WTC11 (cell line): ENCODE measurements around the gene ENPP7. TPM values are rescaled to one million over a fixed set of nuclear protein-coding genes. Genes with fewer than 3 reads are reported as not detected.

Source experiments
- ATAC-seq: fragments of 200-7000 bp; cut with Tn5 transposase; 2 replicates; pipeline ENCODE4 v1.10.0; 2021; ENCODE audit warnings: mild to moderate bottlenecking, moderate library complexity
- CTCF ChIA-PET: fragments of 300-600 bp; sonication (Branson Sonifier 250); formaldehyde crosslinking; loops from one replicate; lab custom pipeline; 2021; ENCODE audit warnings: antibody characterized with exemption; lab: Charles Lee
- POLR2A ChIA-PET: fragments of 350-600 bp; sonication (Branson Sonifier 250); formaldehyde crosslinking; loops from one replicate; lab custom pipeline; 2021; ENCODE audit warnings: antibody characterized with exemption; lab: Charles Lee
- DNase-seq: peaks from one replicate; pipeline ENCODE4 v3.0.0; 2021; ENCODE audit warnings: low spot score
- H3K27ac Mint-ChIP-seq: 2 replicates; pipeline ENCODE4 v1.8.0; 2021; ENCODE audit warnings: mixed read lengths
- H3K27me3 Mint-ChIP-seq: 2 replicates; pipeline ENCODE4 v1.8.0; 2021; ENCODE audit warnings: low read depth, mild to moderate bottlenecking, moderate library complexity, mixed read lengths
- H3K36me3 Mint-ChIP-seq: 2 replicates; pipeline ENCODE4 v1.8.0; 2021; ENCODE audit warnings: mixed read lengths
- H3K4me1 Mint-ChIP-seq: 2 replicates; pipeline ENCODE4 v1.8.0; 2022; ENCODE audit warnings: mixed read lengths
- H3K4me3 Mint-ChIP-seq: 2 replicates; pipeline ENCODE4 v1.8.0; 2021; ENCODE audit warnings: mild to moderate bottlenecking, moderate library complexity, mixed read lengths
- H3K9me3 Mint-ChIP-seq: 2 replicates; pipeline ENCODE4 v1.8.0; 2021; ENCODE audit warnings: mixed read lengths
- TP53 ChIP-seq: sonication (generic); formaldehyde crosslinking; IDR thresholded peaks from 2 replicates; pipeline ENCODE4 v1.8.1; 2023; ENCODE audit warnings: mild to moderate bottlenecking, missing genetic modification reagents
- ZNF263 ChIP-seq: sonication (generic); formaldehyde crosslinking; IDR thresholded peaks from 2 replicates; pipeline ENCODE4 v1.8.1; 2022; ENCODE audit warnings: low read depth, mild to moderate bottlenecking, moderate library complexity, missing genetic modification reagents
- total RNA-seq: library from RNA; stranded (reverse); gene quantifications from 3 replicates; pipeline ENCODE4 v1.2.3, GENCODE V29; 2021
- TF ChIP-seq, protein P1 (sequence below): sonication (generic); formaldehyde crosslinking; IDR thresholded peaks from 2 replicates; pipeline ENCODE4 v1.8.0; 2022; ENCODE audit warnings: missing genetic modification reagents
- TF ChIP-seq, protein P2 (sequence below): sonication (generic); formaldehyde crosslinking; IDR thresholded peaks from 2 replicates; pipeline ENCODE4 v1.8.1; 2023; ENCODE audit warnings: mild to moderate bottlenecking, missing genetic modification reagents, moderate library complexity
- TF ChIP-seq, protein P3 (sequence below): sonication (generic); formaldehyde crosslinking; IDR thresholded peaks from 2 replicates; pipeline ENCODE4 v1.8.0; 2022; ENCODE audit warnings: mild to moderate bottlenecking, missing genetic modification reagents
- TF ChIP-seq, protein P4 (sequence below): sonication (generic); formaldehyde crosslinking; IDR thresholded peaks from 2 replicates; pipeline ENCODE4 v1.8.0; 2023; ENCODE audit warnings: missing genetic modification reagents, mild to moderate bottlenecking, borderline replicate concordance
- TF ChIP-seq, protein P5 (sequence below): sonication (generic); formaldehyde crosslinking; IDR thresholded peaks from 2 replicates; pipeline ENCODE4 v1.8.1; 2023; ENCODE audit warnings: mild to moderate bottlenecking, moderate library complexity, missing genetic modification reagents
- TF ChIP-seq, protein P6 (sequence below): sonication (generic); formaldehyde crosslinking; IDR thresholded peaks from 2 replicates; pipeline ENCODE4 v1.8.1; 2022; ENCODE audit warnings: missing genetic modification reagents, borderline replicate concordance

Gene ENPP7
- total RNA-seq, 1 experiment from 2014 or later, result not detected

DNA sequence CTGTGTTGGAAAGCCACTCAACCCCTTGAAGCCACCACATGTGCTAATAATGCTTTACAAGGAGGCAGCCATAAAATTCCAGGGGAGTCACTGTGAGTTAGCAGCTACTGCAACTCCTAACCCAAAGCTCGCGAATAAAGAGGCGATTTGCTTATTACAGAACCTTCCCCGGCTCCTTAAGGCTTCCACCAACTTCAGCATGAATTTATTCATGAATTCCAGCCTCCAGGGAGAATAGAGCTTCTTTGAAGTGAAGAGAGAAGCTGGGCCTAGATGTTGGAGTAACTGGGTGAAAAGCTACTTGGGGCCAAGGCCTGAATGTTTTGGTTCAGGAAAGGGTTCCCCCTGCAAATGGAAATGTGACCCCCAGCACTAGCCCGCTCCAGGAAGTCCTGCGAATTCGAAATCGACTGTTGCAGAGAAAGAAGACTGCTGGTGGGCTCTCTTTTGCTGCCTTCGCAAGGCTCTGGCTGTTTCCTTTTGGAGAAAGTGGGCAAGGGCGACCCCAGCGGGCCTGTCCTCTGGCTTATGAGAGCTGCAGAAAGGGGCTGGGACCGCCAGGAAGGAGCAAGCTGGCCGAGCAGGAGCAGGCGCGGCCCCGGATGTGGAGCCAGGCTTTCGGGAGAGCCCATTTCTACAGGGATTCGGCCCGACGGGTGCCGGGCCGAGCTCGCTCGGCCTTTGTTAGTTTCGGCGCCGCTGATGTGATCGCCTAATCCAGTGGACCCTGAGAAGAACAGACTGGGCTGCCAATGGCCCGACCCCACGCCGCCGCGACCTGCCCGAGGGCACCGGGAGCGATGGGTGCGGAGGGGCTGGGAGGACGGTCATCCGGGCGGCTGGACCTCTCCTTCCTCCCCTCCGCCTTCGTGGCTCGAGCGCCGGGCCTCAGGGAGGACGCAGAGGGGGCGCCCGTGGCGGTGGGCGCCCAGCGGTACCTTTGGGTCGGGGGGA is 58.5 kb downstream of the ENPP7 start:
- TF ChIP-seq TP53 (no peak), ZNF263 (CRISPR knock-in tag) (peak; percentile 70)
- TF ChIP-seq, protein P1, sequence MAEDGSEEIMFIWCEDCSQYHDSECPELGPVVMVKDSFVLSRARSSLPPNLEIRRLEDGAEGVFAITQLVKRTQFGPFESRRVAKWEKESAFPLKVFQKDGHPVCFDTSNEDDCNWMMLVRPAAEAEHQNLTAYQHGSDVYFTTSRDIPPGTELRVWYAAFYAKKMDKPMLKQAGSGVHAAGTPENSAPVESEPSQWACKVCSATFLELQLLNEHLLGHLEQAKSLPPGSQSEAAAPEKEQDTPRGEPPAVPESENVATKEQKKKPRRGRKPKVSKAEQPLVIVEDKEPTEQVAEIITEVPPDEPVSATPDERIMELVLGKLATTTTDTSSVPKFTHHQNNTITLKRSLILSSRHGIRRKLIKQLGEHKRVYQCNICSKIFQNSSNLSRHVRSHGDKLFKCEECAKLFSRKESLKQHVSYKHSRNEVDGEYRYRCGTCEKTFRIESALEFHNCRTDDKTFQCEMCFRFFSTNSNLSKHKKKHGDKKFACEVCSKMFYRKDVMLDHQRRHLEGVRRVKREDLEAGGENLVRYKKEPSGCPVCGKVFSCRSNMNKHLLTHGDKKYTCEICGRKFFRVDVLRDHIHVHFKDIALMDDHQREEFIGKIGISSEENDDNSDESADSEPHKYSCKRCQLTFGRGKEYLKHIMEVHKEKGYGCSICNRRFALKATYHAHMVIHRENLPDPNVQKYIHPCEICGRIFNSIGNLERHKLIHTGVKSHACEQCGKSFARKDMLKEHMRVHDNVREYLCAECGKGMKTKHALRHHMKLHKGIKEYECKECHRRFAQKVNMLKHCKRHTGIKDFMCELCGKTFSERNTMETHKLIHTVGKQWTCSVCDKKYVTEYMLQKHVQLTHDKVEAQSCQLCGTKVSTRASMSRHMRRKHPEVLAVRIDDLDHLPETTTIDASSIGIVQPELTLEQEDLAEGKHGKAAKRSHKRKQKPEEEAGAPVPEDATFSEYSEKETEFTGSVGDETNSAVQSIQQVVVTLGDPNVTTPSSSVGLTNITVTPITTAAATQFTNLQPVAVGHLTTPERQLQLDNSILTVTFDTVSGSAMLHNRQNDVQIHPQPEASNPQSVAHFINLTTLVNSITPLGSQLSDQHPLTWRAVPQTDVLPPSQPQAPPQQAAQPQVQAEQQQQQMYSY (CRISPR knock-in tag), result peak; percentile 74
- TF ChIP-seq, protein P2, sequence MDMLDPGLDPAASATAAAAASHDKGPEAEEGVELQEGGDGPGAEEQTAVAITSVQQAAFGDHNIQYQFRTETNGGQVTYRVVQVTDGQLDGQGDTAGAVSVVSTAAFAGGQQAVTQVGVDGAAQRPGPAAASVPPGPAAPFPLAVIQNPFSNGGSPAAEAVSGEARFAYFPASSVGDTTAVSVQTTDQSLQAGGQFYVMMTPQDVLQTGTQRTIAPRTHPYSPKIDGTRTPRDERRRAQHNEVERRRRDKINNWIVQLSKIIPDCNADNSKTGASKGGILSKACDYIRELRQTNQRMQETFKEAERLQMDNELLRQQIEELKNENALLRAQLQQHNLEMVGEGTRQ (CRISPR knock-in tag), result no peak
- TF ChIP-seq, protein P3, sequence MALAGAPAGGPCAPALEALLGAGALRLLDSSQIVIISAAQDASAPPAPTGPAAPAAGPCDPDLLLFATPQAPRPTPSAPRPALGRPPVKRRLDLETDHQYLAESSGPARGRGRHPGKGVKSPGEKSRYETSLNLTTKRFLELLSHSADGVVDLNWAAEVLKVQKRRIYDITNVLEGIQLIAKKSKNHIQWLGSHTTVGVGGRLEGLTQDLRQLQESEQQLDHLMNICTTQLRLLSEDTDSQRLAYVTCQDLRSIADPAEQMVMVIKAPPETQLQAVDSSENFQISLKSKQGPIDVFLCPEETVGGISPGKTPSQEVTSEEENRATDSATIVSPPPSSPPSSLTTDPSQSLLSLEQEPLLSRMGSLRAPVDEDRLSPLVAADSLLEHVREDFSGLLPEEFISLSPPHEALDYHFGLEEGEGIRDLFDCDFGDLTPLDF, result no peak
- TF ChIP-seq, protein P4, sequence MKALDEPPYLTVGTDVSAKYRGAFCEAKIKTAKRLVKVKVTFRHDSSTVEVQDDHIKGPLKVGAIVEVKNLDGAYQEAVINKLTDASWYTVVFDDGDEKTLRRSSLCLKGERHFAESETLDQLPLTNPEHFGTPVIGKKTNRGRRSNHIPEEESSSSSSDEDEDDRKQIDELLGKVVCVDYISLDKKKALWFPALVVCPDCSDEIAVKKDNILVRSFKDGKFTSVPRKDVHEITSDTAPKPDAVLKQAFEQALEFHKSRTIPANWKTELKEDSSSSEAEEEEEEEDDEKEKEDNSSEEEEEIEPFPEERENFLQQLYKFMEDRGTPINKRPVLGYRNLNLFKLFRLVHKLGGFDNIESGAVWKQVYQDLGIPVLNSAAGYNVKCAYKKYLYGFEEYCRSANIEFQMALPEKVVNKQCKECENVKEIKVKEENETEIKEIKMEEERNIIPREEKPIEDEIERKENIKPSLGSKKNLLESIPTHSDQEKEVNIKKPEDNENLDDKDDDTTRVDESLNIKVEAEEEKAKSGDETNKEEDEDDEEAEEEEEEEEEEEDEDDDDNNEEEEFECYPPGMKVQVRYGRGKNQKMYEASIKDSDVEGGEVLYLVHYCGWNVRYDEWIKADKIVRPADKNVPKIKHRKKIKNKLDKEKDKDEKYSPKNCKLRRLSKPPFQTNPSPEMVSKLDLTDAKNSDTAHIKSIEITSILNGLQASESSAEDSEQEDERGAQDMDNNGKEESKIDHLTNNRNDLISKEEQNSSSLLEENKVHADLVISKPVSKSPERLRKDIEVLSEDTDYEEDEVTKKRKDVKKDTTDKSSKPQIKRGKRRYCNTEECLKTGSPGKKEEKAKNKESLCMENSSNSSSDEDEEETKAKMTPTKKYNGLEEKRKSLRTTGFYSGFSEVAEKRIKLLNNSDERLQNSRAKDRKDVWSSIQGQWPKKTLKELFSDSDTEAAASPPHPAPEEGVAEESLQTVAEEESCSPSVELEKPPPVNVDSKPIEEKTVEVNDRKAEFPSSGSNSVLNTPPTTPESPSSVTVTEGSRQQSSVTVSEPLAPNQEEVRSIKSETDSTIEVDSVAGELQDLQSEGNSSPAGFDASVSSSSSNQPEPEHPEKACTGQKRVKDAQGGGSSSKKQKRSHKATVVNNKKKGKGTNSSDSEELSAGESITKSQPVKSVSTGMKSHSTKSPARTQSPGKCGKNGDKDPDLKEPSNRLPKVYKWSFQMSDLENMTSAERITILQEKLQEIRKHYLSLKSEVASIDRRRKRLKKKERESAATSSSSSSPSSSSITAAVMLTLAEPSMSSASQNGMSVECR (CRISPR knock-in tag), result 0 out of 2 replicates have a peak, but pooled peaks have one; percentile 24
- TF ChIP-seq, protein P5, sequence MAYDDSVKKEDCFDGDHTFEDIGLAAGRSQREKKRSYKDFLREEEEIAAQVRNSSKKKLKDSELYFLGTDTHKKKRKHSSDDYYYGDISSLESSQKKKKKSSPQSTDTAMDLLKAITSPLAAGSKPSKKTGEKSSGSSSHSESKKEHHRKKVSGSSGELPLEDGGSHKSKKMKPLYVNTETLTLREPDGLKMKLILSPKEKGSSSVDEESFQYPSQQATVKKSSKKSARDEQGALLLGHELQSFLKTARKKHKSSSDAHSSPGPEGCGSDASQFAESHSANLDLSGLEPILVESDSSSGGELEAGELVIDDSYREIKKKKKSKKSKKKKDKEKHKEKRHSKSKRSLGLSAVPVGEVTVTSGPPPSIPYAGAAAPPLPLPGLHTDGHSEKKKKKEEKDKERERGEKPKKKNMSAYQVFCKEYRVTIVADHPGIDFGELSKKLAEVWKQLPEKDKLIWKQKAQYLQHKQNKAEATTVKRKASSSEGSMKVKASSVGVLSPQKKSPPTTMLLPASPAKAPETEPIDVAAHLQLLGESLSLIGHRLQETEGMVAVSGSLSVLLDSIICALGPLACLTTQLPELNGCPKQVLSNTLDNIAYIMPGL (CRISPR knock-in tag), result 0 out of 2 replicates have a peak, but pooled peaks have one; percentile 63
- TF ChIP-seq, protein P6, sequence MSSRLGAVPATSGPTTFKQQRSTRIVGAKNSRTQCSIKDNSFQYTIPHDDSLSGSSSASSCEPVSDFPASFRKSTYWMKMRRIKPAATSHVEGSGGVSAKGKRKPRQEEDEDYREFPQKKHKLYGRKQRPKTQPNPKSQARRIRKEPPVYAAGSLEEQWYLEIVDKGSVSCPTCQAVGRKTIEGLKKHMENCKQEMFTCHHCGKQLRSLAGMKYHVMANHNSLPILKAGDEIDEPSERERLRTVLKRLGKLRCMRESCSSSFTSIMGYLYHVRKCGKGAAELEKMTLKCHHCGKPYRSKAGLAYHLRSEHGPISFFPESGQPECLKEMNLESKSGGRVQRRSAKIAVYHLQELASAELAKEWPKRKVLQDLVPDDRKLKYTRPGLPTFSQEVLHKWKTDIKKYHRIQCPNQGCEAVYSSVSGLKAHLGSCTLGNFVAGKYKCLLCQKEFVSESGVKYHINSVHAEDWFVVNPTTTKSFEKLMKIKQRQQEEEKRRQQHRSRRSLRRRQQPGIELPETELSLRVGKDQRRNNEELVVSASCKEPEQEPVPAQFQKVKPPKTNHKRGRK (CRISPR knock-in tag), result no peak
- TF ChIP-seq, all 79 proteins: peak for 4
- peak; percentile 50 for ATAC-seq
- Mint-ChIP-seq H3K4me3 (peak overlapping the region; percentile 65), H3K9me3 (no peaks in the 10 kb centered on the region), H3K27ac (no peak overlapping the region), H3K4me1 (peaks cover 45% of the 10 kb centered on the region), H3K27me3 (peaks cover 78% of the 10 kb centered on the region), H3K36me3 (peaks cover 9% of the 10 kb centered on the region)
- ChIA-PET POLR2A (interaction anchor here (0.5 to 1.7 kb wide), 13 partner anchors 11 to 204 kb away, joined by 3 to 16 read pairs (median 3); partner anchors contain the start of gene CBX4), CTCF (interaction anchor here (0.6 to 3.4 kb wide), 35 partner anchors 8 to 335 kb away, joined by 3 to 165 read pairs (median 5); partner anchors contain the start of genes CBX2, CBX4 and CBX8)
- peak; percentile 82 for DNase-seq
